Kidney tubule cell (primary cell): Measurements from ENCODE around the gene EVL.
"Not testable (repeated sequence)": the region's sequence is repeated elsewhere in the genome, so short reads cannot be mapped to it uniquely, and the experiment has no call there.

Experiments used
- DNase-seq: peaks from one replicate; pipeline ENCODE4 v3.0.0-alpha.2; 2018; ENCODE audit warnings: low spot score

The EVL gene

DNA sequence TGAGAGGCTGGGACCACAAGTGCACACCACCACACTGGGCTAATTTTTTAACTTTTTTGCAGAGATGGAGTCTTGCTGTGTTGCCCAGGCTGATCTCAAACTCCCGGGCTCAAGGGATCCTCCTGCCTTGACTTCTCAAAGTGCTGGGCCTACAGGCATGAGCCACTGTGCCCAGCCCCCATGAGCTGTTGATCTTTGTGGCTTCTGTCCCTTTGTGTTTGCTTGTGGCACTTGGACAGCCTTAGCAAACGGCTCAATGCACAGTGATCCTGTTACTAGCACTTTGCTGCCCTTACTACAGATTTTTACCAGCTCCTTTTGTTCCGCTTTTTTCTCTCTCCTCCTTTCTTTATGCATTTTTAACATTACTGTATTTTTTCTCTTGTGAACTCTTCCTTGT lies 25.3 kb upstream of the EVL start:
- no peak for DNase-seq

- no peak for DNase-seq
Observed at GRCh38 chr14:100041271-100041670, 24.0 kb upstream of the EVL start.

DNA sequence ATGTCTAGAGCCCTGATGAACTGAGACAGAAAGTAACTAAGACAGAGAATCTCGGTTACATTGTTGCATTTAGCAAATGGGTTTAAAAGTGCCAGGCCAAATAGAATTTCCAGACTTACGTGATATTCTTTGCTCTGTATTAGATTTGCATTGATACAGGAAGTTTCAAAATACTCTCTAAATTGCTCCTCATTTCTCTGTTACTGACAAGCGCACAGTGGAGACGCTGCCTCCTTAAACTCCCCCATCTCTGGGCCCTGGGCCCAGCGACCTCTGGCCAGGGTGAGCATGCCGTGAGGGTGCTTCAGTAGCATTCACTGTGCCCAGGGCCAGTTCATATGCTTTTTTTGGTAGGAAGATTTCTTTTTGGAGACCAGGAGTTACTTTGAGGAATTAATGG lies 22.9 kb upstream of the EVL start:
- DNase-seq, result no peak

- peak; percentile 47 for DNase-seq
Observed at GRCh38 chr14:100045642-100046344, 19.4 kb upstream of the EVL start.

DNA sequence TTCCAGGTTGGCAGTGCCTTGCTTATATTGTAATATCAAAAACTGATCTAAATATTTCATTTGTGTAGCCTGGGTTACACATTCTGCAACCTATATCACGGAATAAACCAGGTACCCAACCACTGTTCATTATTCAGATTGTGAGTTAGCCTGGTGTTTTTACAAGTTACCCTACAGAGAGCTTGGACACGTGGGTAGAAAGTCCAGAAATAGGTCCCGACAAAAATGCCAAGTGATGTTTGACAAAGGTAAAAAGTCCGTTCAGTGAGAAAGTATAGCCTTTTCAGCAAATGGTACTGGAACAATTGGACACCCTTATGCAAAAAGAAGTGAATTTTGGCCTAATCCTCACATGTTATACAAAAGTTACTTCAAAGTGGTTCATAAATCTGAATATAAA lies 17.6 kb upstream of the EVL start:
- DNase-seq, result no peak

GRCh38 chr14:100048786-100049185 lies 16.4 kb upstream of the EVL start:
- DNase-seq, result no peak

DNA sequence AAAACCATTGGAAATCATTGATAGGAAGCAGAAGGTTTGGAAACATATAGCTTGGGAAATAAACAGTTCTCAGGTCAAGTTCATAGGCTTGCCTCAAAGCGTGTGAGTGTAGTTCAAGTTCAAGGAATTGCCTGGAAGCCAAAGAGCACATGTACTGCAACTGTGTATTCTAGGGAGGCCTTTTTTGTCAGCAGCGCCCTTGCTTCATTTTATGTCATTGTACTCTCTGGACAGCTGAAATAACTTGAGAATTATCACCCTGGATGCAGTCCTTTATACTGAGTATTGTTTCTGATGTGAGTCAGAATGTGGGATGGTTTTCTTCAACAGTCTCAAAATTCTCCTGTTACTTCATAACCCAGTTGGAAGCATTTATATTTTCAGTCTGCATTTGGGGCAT lies 16.0 kb upstream of the EVL start:
- no peak for DNase-seq

- no peak for DNase-seq
Observed at GRCh38 chr14:100051103-100051502, 14.1 kb upstream of the EVL start.

DNA sequence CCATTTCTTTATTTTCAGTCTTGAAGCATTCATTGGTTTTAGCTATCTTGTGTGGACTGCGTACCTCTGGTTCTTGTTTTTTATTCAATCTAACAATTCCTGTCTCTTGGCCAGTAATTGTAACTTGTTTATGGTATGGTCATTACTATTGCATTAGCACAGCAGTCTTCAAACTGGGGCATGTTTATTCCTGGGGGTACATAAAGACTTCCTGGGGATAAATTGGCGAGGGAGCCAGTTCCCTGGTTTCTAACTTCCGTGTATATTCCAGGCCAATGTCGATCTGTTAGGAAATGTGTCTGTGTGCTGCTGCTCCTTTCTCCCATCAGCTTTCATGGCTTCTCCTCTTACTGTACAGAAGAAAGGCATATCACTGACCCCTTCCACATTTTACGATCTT lies 13.7 kb upstream of the EVL start:
- DNase-seq, result no peak

GRCh38 chr14:100052819-100053218 lies 12.4 kb upstream of the EVL start:
- DNase-seq, result no peak

DNA sequence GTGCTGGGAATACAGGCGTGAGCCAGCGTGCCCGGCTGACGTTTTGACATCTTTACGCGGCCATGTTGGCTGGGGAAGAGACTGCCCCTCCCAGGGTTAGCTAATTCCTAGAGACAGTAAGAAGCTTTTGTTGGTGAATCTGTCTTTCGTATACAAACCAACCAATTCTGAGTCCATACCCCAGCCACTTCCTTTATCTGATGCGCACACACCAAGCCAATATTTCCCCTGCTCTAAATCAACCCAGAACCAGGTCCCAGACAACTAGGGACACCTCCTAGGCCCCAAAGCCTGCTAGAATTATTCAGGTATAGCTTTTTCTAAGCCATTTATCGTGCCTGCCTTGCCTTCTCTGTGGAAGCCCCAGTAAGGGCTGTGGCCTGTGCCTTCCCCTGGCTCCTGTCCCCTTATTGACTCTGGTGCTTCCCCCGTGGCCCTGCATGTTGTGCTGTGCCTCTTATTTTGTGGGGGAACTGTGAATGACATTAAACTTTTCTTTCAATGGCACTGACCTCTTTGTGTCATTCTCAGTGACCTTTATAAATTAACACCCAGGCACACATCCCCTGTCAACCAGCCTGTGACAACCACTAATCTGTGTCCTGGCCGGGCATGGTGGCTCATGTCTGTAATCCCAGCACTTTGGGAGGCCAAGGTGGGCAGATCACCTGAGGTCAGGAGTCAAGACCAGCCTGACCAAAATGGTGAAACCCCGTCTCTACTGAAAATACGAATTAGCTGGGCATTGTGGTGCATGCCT lies 10.7 kb upstream of the EVL start:
- DNase-seq, result no peak

- no peak for DNase-seq
Observed at GRCh38 chr14:100056431-100056830, 8.8 kb upstream of the EVL start.

- no peak for DNase-seq
Observed at GRCh38 chr14:100056964-100057795, 8.0 kb upstream of the EVL start.

- DNase-seq, result no peak
Observed at GRCh38 chr14:100058777-100059437, 6.3 kb upstream of the EVL start.

- DNase-seq, result no peak
Observed at GRCh38 chr14:100059438-100059781, 5.8 kb upstream of the EVL start.

GRCh38 chr14:100060760-100061159 lies 4.5 kb upstream of the EVL start:
- no peak for DNase-seq

DNA sequence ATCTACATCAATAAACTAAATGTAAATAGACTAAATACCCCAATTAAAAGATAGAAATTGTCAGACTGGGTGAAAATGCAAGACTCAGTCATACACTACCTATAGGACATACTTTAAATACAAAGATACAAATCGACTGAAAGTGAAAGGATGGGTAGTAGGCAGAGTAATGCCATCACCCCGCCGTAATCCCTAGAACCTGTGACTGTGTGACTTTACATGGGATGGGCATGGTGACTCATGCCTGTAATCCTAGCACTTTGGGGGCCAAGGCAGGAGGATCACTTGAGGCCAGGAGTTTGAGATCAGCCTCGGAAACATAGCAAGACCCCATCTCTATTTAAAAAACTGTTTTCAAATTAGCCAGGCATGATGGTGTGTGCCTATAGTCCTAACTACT lies 2.6 kb upstream of the EVL start:
- DNase-seq, result no peak

GRCh38 chr14:100063314-100063941 lies 1.8 kb upstream of the EVL start:
- no peak for DNase-seq

GRCh38 chr14:100064335-100065092 lies 708 bp upstream of the EVL start:
- not testable (repeated sequence) for DNase-seq

DNA sequence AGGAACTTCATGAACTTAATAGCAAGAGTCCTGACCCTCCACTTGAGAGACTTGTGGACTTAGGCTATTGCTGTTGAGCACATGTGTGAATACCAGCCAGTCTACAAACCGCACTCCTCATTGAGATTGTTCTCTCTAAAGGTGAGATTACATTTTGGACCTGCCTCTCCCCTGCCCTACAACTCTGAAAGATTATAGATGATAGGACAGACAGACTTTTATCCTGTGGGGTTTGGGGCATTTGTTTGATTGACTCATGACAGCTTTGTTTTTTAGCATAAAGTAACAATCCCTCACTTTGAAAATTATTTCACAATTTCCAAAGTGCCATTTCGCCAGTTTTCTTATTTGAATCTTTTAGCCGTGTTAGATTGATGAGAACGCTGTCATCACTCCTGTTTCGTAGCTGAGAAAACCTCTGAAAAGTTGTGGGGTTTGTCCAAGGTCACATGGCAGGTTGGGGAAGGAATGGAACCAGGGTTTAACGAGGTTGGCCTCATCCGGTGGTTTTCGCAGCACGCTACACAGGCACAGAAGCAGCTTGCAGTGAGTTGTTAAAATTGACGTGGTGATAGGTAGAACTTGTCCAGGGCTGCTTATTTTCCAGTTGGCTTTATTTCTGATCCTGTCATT lies 836 bp downstream of the EVL start:
- DNase-seq, result no peak

- no peak for DNase-seq
Observed at GRCh38 chr14:100066962-100067361, 1.7 kb downstream of the EVL start.
